H1 (cell line): Measurements from ENCODE around the gene SSR1. TPM values are rescaled to one million over a fixed set of nuclear protein-coding genes. Genes with fewer than 3 reads are reported as not detected.

ENCODE experiments used
- BACH1 ChIP-seq: IDR thresholded peaks from 2 replicates; pipeline ENCODE4 v1.6.1; 2012; ENCODE audit warnings: low read length, improper control_type of control experiment
- CHD7 ChIP-seq: fragments of 300-600 bp; sonication (generic); IDR thresholded peaks from 2 replicates; pipeline ENCODE4 v1.7.1; 2012; ENCODE audit warnings: low read length, moderate library complexity, mild to moderate bottlenecking, inconsistent platforms; ENCODE audit not compliant: insufficient replicate concordance
- E2F6 ChIP-seq: IDR thresholded peaks from 2 replicates; pipeline ENCODE4 v1.6.1; 2012; ENCODE audit warnings: inconsistent platforms
- EZH2 ChIP-seq: fragments of 200-600 bp; sonication (generic); IDR thresholded peaks from 2 replicates; pipeline ENCODE4 v1.7.1; 2012; ENCODE audit warnings: low read depth, mild to moderate bottlenecking, moderate library complexity, low read length, inconsistent platforms; ENCODE audit not compliant: severe bottlenecking
- GTF2F1 ChIP-seq: IDR thresholded peaks from 2 replicates; pipeline ENCODE4 v1.6.1; 2012; ENCODE audit warnings: low read depth, low read length, improper control_type of control experiment, borderline replicate concordance
- RNF2 ChIP-seq: fragments of 200-900, 300-1000 bp; sonication (generic); IDR thresholded peaks from 2 replicates; pipeline ENCODE4 v1.7.1; 2016; ENCODE audit warnings: borderline replicate concordance, low read depth, mild to moderate bottlenecking, antibody characterized with exemption, low read length; ENCODE audit not compliant: poor library complexity, severe bottlenecking; ENCODE audit errors: missing control alignments
- SIX5 ChIP-seq: IDR thresholded peaks from 2 replicates; pipeline ENCODE4 v1.6.1; 2011; ENCODE audit warnings: mild to moderate bottlenecking, low read depth, low read length
- TCF12 ChIP-seq: IDR thresholded peaks from 2 replicates; pipeline ENCODE4 v1.6.1; 2011; ENCODE audit warnings: low read depth, mild to moderate bottlenecking, low read length
- polyA plus RNA-seq, 7 experiments: library from polyadenylated mRNA; depleted of rRNA in 3 of 7; stranded (reverse) in 5 of 7; unstranded in 2 of 7; fragments of >200 nt in 5 of 7; fragments of 200-250 nt in 2 of 7; gene quantifications; 1 replicate in 5 of 7; 2 replicates in 1 of 7; 4 replicates in 1 of 7; pipeline versions ENCODE4 v1.2.1 to v1.2.3, GENCODE V29; 2011 to 2013; ENCODE audit warnings: missing spikeins in 2 of 7, mixed read lengths in 2 of 7
- total RNA-seq: library from RNA; stranded (reverse); fragmentation: NEBNext Ultra II Directional; extraction: Animal tissue kit (Norgen Biotek cat#: 25700); gene quantifications from 2 replicates; pipeline ENCODE4 v1.2.1, GENCODE V29; 2021

SSR1 gene
- total and polyA plus RNA-seq, 2 of the 8 experiments (the other 6 are each of a cell fraction or from before 2014, with no cell fraction given) = 26.6 to 117 TPM

- TF ChIP-seq CHD7 (no peak), TCF12 (no peak), E2F6 (no peak), EZH2 (no peak), GTF2F1 (no peak), SIX5 (no peak), RNF2 (no peak), BACH1 (no peak)
Measured at GRCh38 chr6:7218406-7218988, 94.5 kb downstream of the SSR1 start (continued).
